MM.1S (cell line): Measurements from ENCODE around the gene OR5B12.

ENCODE experiments used
- EZH2 ChIP-seq: fragments of 300-600 bp; sonication (generic); optimal IDR thresholded peaks from 2 replicates; pipeline ENCODE3; 2017; ENCODE audit warnings: low read depth, mild to moderate bottlenecking, antibody characterized with exemption, low read length, mixed read lengths
- TF ChIP-seq, protein P1 (sequence below): fragments of 300-600 bp; sonication (generic); IDR thresholded peaks from 2 replicates; pipeline ENCODE4 v1.5.1; 2016; ENCODE audit warnings: antibody characterized with exemption, low read length, mixed read lengths

- TF ChIP-seq, protein P1, sequence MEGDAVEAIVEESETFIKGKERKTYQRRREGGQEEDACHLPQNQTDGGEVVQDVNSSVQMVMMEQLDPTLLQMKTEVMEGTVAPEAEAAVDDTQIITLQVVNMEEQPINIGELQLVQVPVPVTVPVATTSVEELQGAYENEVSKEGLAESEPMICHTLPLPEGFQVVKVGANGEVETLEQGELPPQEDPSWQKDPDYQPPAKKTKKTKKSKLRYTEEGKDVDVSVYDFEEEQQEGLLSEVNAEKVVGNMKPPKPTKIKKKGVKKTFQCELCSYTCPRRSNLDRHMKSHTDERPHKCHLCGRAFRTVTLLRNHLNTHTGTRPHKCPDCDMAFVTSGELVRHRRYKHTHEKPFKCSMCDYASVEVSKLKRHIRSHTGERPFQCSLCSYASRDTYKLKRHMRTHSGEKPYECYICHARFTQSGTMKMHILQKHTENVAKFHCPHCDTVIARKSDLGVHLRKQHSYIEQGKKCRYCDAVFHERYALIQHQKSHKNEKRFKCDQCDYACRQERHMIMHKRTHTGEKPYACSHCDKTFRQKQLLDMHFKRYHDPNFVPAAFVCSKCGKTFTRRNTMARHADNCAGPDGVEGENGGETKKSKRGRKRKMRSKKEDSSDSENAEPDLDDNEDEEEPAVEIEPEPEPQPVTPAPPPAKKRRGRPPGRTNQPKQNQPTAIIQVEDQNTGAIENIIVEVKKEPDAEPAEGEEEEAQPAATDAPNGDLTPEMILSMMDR = no peak
- no peak for TF ChIP-seq EZH2
These were observed 43.9 kb upstream of the OR5B12 start for GRCh38 chr11:58485961-58486360.
